ENCODE results near the gene CCDC183. TPM values are rescaled to one million over a fixed set of nuclear protein-coding genes. Genes with fewer than 3 reads are reported as not detected.
"Not testable (repeated sequence)": the region's sequence is repeated elsewhere in the genome, so short reads cannot be mapped to it uniquely, and the experiment has no call there.

The CCDC183 gene
- total and polyA plus RNA-seq, 5 donors from 2014 or later = 0.16 to 2.3 (median 0.65) TPM; not detected in 1

DNA sequence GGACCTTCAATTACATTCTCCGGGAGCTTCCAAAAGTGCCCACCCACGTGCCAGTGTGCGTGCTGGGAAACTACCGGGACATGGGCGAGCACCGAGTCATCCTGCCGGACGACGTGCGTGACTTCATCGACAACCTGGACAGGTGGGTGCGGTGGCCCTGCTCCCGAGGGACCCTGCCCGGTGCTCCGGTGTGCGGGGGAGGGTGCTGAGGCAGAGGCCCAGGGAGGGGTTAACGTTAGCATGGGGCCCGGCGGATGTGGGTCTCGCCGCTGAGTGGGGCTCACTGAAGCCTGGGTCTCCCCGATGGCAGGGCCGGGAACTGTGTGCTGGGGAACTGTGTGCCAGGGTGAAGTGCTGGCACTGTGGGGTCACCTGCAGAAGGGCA lies 35.6 kb downstream of the CCDC183 start:
- DNase-seq = no peak

DNA sequence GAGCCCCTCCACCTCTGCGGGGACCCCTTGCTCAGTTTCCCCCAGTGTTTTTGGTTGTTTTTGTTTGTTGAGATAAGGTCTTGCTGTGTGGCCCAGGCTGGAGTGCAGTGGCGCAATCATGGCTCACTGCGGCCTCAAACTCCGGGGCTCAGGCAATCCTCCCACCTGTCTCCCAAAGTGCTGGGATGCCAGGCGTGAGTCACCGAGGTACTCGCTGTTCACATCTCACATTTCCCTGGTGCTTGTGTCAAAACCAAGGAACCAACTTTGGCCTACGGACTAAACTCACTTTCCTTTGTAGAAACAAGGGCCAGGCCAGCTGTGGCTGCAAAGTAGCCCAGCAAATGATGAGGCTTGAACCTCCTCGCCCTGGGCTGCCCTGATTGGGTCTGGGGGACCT lies 36.4 kb downstream of the CCDC183 start:
- H3K36me3 ChIP-seq (ENCODE audit: control insufficient read depth, insufficient read depth, low read length) = peaks cover 12% of the 10 kb centered on the region
- H3K36me3 Mint-ChIP-seq = peaks cover 9% of the 10 kb centered on the region
- H3K4me3 ChIP-seq (ENCODE audit: low read depth, low read length) = no peak overlapping the region
- H3K27ac Mint-ChIP-seq = peak overlapping the region in 1 of 3 donors; percentile 44
- H3K9me3 Mint-ChIP-seq = no peaks in the 10 kb centered on the region
- H3K27ac ChIP-seq (ENCODE audit: insufficient read depth, low read length, poor library complexity, severe bottlenecking) = no peak overlapping the region
- no peaks in the 10 kb centered on the region for H3K9me3 ChIP-seq (ENCODE audit: control insufficient read depth in 2 of 2, low read length in 2 of 2)
- H3K4me1 Mint-ChIP-seq = no peaks in the 10 kb centered on the region
- no peaks in the 10 kb centered on the region for H3K27me3 ChIP-seq (ENCODE audit: control insufficient read depth, insufficient read depth, low read length)
- no peaks in the 10 kb centered on the region for H3K4me1 ChIP-seq (ENCODE audit: control insufficient read depth, insufficient read depth, low read length, poor library complexity, severe bottlenecking)
- no peak for ATAC-seq (ENCODE audit: low read depth in 2 of 2)
- DNase-seq = no peak
- H3K27me3 Mint-ChIP-seq = no peaks in the 10 kb centered on the region
- H3K4me3 Mint-ChIP-seq = no peak overlapping the region

More for the DNA sequence above, 35.6 kb downstream of the CCDC183 start:
- no peak for ATAC-seq (ENCODE audit: low read depth in 2 of 2)
- no peaks in the 10 kb centered on the region for H3K9me3 ChIP-seq (ENCODE audit: control insufficient read depth in 2 of 2, low read length in 2 of 2)
- no peaks in the 10 kb centered on the region for H3K4me1 ChIP-seq (ENCODE audit: control insufficient read depth, insufficient read depth, low read length, poor library complexity, severe bottlenecking)
- no peaks in the 10 kb centered on the region for H3K9me3 Mint-ChIP-seq
- peaks cover 9% of the 10 kb centered on the region for H3K36me3 Mint-ChIP-seq
- no peaks in the 10 kb centered on the region for H3K27me3 Mint-ChIP-seq
- H3K4me3 Mint-ChIP-seq = no peak overlapping the region
- no peak overlapping the region for H3K27ac Mint-ChIP-seq
- no peaks in the 10 kb centered on the region for H3K4me1 Mint-ChIP-seq
- H3K36me3 ChIP-seq (ENCODE audit: control insufficient read depth, insufficient read depth, low read length) = peaks cover 12% of the 10 kb centered on the region
- no peaks in the 10 kb centered on the region for H3K27me3 ChIP-seq (ENCODE audit: control insufficient read depth, insufficient read depth, low read length)
- no peak overlapping the region for H3K27ac ChIP-seq (ENCODE audit: insufficient read depth, low read length, poor library complexity, severe bottlenecking)
- H3K4me3 ChIP-seq (ENCODE audit: low read depth, low read length) = no peak overlapping the region

DNA sequence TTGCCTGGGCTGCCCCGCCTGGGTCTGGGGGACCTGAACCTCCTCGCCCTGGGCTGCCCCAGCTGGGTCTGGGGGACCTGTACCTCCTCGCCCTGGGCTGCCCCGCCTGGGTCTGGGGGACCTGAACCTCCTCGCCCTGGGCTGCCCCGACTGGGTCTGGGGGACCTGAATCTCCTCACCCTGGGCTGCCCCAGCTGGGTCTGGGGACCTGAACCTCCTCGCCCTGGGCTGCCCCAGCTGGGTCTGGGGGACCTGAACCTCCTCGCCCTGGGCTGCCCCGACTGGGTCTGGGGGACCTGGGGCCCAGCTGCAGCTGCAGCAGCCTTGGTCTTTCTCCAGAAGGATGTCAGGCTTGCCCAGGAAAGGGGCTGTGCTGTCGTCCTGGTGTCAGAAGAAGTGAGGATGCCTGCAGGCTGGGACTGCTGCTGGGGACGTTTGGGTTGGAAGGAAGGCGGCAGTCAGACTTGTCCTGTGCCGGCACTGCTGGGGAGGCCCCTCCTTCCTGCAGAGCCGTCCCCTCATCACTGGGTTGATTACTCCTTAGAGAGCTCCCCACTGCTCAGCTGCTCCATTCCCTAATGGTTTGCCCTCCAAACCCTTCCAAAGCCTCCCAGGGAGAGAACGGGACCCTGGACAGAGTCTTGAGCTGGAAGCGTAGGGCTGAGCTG lies 37.4 kb downstream of the CCDC183 start:
- H3K9me3 Mint-ChIP-seq; ATAC-seq (ENCODE audit: low read depth in 2 of 2); H3K9me3 ChIP-seq (ENCODE audit: control insufficient read depth in 2 of 2, low read length in 2 of 2); H3K4me3 ChIP-seq (ENCODE audit: low read depth, low read length); H3K4me1 ChIP-seq (ENCODE audit: control insufficient read depth, insufficient read depth, low read length, poor library complexity, severe bottlenecking); H3K27ac ChIP-seq (ENCODE audit: insufficient read depth, low read length, poor library complexity, severe bottlenecking); H3K36me3 Mint-ChIP-seq; H3K27me3 Mint-ChIP-seq; H3K27me3 ChIP-seq (ENCODE audit: control insufficient read depth, insufficient read depth, low read length); H3K4me1 Mint-ChIP-seq; DNase-seq; H3K27ac Mint-ChIP-seq: not testable (repeated sequence)
- H3K4me3 Mint-ChIP-seq = peak overlapping the region in 1 of 4 donors; percentile 33
- peaks cover 12% of the 10 kb centered on the region for H3K36me3 ChIP-seq (ENCODE audit: control insufficient read depth, insufficient read depth, low read length)

DNA sequence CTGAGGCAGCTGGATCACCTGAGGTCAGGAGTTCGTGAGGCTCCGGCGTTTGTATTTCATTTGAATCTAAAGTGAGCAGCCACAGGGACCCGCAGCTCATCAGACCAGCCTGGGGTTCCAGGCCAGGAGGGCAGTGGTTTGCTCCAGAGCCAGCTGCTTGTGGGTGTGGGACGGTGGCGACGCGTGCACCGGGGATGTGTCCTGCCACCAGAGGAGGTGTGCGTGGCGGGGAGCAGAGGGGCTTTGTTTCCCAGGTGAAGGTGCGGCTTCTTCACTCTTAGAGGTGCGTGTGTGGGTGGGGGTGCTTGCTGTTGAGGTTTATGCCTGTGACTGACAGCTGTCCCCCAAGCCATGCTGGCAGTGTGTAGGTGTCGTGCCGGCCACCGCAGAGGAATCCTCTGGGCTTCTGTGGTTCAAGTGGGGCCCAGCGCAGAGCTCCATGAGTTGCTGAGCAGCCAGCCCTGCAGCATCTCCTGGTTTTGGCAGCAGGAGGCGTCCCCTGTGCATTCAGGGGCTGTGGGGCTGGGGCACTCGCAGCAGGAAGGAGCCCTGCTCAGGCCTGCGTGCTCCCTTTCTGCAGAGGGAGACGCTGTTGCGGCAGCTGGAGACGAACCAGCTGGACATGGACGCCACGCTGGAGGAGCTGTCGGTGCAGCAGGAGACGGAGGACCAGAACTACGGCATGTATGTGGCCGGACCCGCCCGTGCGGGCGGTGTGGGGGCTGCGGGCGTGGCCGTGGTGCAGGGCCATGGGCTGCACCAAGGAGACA lies 39.2 kb downstream of the CCDC183 start:
- Mint-ChIP-seq H3K27ac (no peak overlapping the region), H3K4me3 (no peak overlapping the region), H3K27me3 (peaks cover 4% of the 10 kb centered on the region), H3K36me3 (peaks cover 8% of the 10 kb centered on the region), H3K9me3 (no peaks in the 10 kb centered on the region), H3K4me1 (peaks cover 0 to 2% (median 0%) of the 10 kb centered on the region in 4 donors)
- Histone ChIP-seq H3K36me3 (ENCODE audit: control insufficient read depth, insufficient read depth, low read length) (peaks cover 6% of the 10 kb centered on the region), H3K27ac (ENCODE audit: insufficient read depth, low read length, poor library complexity, severe bottlenecking) (no peak overlapping the region), H3K9me3 (ENCODE audit: control insufficient read depth in 2 of 2, low read length in 2 of 2) (no peaks in the 10 kb centered on the region), H3K27me3 (ENCODE audit: control insufficient read depth, insufficient read depth, low read length) (no peaks in the 10 kb centered on the region), H3K4me3 (ENCODE audit: low read depth, low read length) (no peak overlapping the region), H3K4me1 (ENCODE audit: control insufficient read depth, insufficient read depth, low read length, poor library complexity, severe bottlenecking) (no peaks in the 10 kb centered on the region)
- ATAC-seq (ENCODE audit: low read depth in 2 of 2) = no peak
- DNase-seq = no peak

DNA sequence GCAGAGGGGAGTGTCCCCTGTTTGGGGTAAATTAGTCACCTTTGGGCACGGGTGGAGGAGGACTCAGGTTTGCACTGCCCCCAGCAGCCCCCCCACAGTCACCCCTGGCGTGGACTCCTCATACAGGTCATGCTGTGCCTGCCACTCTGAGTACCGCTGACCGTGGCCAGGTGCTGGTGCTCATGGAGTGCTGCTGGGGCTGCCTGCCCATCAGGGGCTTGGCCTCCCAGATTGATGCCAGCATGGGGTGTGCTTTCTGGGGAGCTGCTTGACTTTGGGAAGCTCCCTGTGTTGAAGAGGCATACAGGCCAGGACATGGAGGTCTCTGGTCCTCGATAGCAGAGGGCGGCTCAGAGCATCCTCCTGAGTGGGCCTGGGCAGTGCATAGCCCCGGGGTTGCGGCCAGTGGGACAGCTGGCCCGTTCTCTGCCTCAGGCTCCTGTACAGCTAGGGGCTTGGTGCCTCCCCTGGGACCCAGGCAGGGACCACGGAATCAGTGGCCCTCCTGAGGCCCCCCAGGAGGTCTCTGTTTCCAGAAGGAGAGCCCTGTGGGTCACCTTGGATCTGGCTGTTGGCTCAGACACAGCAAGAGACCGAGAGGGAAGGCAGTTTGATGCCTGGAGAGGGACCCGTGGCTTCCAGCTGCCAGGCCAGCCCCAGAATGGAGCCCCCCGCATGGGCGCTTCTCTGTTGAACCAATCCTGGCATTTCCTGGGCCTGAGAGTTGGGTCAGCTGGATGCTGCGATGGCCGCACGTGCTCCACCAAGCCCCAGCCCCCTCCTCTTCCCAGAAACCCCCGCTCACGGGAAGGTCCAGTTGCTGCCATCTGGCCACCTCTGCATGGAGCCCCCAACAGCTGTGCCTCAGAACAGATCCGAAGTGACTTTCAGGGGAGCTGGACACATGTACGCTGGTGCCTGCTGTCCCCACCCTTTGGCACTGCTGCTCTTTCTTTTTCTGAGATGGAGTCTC lies 40.1 kb downstream of the CCDC183 start:
- no peaks in the 10 kb centered on the region for H3K9me3 ChIP-seq (ENCODE audit: control insufficient read depth in 2 of 2, low read length in 2 of 2)
- H3K27me3 ChIP-seq (ENCODE audit: control insufficient read depth, insufficient read depth, low read length) = no peaks in the 10 kb centered on the region
- Mint-ChIP-seq H3K36me3 (peaks cover 8% of the 10 kb centered on the region), H3K27me3 (peaks cover 4% of the 10 kb centered on the region), H3K4me3 (no peak overlapping the region), H3K27ac (no peak overlapping the region), H3K4me1 (peaks cover 0 to 2% (median 0%) of the 10 kb centered on the region in 4 donors), H3K9me3 (no peaks in the 10 kb centered on the region)
- DNase-seq (no peak), ATAC-seq (ENCODE audit: low read depth in 2 of 2) (no peak)
- no peaks in the 10 kb centered on the region for H3K4me1 ChIP-seq (ENCODE audit: control insufficient read depth, insufficient read depth, low read length, poor library complexity, severe bottlenecking)
- H3K4me3 ChIP-seq (ENCODE audit: low read depth, low read length) = no peak overlapping the region
- no peak overlapping the region for H3K27ac ChIP-seq (ENCODE audit: insufficient read depth, low read length, poor library complexity, severe bottlenecking)
- peaks cover under 1% of the 10 kb centered on the region for H3K36me3 ChIP-seq (ENCODE audit: control insufficient read depth, insufficient read depth, low read length)

DNA sequence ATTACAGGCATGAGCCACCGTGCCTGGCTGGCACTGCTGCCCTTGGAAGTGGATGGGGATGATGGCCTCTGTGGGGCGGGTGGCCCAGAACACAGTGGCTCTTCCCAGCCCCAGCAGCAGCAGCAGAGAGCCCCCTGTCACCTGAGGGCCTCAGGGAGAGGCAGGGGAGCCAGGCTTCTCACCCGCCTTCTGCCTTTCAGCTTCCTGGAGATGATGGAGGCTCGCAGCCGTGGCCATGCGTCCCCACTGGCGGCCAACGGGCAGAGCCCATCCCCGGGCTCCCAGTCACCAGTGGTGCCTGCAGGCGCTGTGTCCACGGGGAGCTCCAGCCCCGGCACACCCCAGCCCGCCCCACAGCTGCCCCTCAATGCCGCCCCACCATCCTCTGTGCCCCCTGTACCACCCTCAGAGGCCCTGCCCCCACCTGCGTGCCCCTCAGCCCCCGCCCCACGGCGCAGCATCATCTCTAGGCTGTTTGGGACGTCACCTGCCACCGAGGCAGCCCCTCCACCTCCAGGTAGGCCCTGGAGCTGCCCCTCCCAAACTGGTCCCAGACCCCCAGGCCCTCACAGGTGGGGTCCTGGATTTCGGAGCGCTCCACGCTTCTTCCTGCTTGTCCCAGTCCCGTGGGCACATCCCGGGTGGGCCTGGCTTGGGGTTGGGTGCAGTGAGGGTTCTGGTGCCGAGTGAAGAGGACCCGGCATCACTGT lies 41.2 kb downstream of the CCDC183 start:
- Mint-ChIP-seq H3K4me1 (peaks cover 0 to 5% (median 0%) of the 10 kb centered on the region in 4 donors), H3K27me3 (peaks cover 6% of the 10 kb centered on the region), H3K27ac (no peak overlapping the region), H3K9me3 (no peaks in the 10 kb centered on the region), H3K4me3 (no peak overlapping the region), H3K36me3 (peaks cover 8% of the 10 kb centered on the region)
- H3K9me3 ChIP-seq (ENCODE audit: control insufficient read depth in 2 of 2, low read length in 2 of 2) = no peaks in the 10 kb centered on the region
- no peaks in the 10 kb centered on the region for H3K36me3 ChIP-seq (ENCODE audit: control insufficient read depth, insufficient read depth, low read length)
- DNase-seq = no peak
- H3K4me1 ChIP-seq (ENCODE audit: control insufficient read depth, insufficient read depth, low read length, poor library complexity, severe bottlenecking) = peaks cover 6% of the 10 kb centered on the region
- H3K27ac ChIP-seq (ENCODE audit: insufficient read depth, low read length, poor library complexity, severe bottlenecking) = no peak overlapping the region
- no peak overlapping the region for H3K4me3 ChIP-seq (ENCODE audit: low read depth, low read length)
- ATAC-seq (ENCODE audit: low read depth in 2 of 2) = no peak
- no peaks in the 10 kb centered on the region for H3K27me3 ChIP-seq (ENCODE audit: control insufficient read depth, insufficient read depth, low read length)

DNA sequence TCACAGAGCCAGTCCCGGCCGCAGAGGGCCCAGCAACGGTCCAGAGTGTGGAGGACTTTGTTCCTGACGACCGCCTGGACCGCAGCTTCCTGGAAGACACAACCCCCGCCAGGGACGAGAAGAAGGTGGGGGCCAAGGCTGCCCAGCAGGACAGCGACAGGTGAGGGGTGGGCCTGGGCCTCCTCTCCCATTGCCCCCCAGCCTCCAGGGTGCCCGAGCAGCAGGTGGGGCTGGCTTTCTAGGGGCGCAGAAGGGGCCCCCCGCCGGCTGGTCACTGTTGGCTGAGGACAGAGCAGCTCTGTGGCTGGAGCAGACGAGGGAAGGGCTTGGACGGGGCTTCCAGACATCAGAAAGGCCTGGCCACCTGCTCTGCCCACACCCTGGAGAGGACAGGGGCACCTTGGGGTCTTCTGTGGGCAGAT lies 41.7 kb downstream of the CCDC183 start:
- H3K36me3 Mint-ChIP-seq; H3K4me1 ChIP-seq (ENCODE audit: control insufficient read depth, insufficient read depth, low read length, poor library complexity, severe bottlenecking); H3K27me3 ChIP-seq (ENCODE audit: control insufficient read depth, insufficient read depth, low read length); ATAC-seq (ENCODE audit: low read depth in 2 of 2); DNase-seq; H3K27ac Mint-ChIP-seq; H3K9me3 ChIP-seq (ENCODE audit: control insufficient read depth in 2 of 2, low read length in 2 of 2); H3K4me1 Mint-ChIP-seq; H3K27me3 Mint-ChIP-seq; H3K9me3 Mint-ChIP-seq; H3K36me3 ChIP-seq (ENCODE audit: control insufficient read depth, insufficient read depth, low read length); H3K4me3 ChIP-seq (ENCODE audit: low read depth, low read length); H3K4me3 Mint-ChIP-seq; H3K27ac ChIP-seq (ENCODE audit: insufficient read depth, low read length, poor library complexity, severe bottlenecking): not testable (repeated sequence)
